Chondrocyte (in vitro differentiated cells): ENCODE data around the gene LRRC4C. TPM values are rescaled to one million over a fixed set of nuclear protein-coding genes. Genes with fewer than 3 reads are reported as not detected.

Experiments
- DNase-seq: peaks from one replicate; pipeline ENCODE4 v3.0.0; 2021; ENCODE audit warnings: mixed read lengths, low spot score
- H3K27ac Mint-ChIP-seq: one replicate; pipeline ENCODE4 v1.8.0; 2021; ENCODE audit warnings: mild to moderate bottlenecking, moderate library complexity, mixed read lengths; ENCODE audit not compliant: unreplicated experiment
- H3K27me3 Mint-ChIP-seq: 2 replicates; pipeline ENCODE4 v1.8.0; 2021; ENCODE audit warnings: low read depth, mixed read lengths
- H3K36me3 Mint-ChIP-seq: 2 replicates; pipeline ENCODE4 v1.8.0; 2021; ENCODE audit warnings: low read depth, mixed read lengths
- H3K4me1 Mint-ChIP-seq: 2 replicates; pipeline ENCODE4 v1.8.0; 2021; ENCODE audit warnings: low read depth, mild to moderate bottlenecking, mixed read lengths
- H3K4me3 Mint-ChIP-seq: one replicate; pipeline ENCODE4 v1.8.0; 2021; ENCODE audit warnings: mild to moderate bottlenecking, moderate library complexity, mixed read lengths; ENCODE audit not compliant: unreplicated experiment
- H3K9me3 Mint-ChIP-seq: 2 replicates; pipeline ENCODE4 v1.8.0; 2021; ENCODE audit warnings: low read depth, mixed read lengths
- CTCF ChIP-seq: fragments of 200-600 bp; sonication (generic); IDR thresholded peaks from 2 replicates; pipeline ENCODE4 v1.5.0; 2021; ENCODE audit warnings: antibody characterized with exemption, mild to moderate bottlenecking, moderate library complexity
- total RNA-seq: library from RNA; stranded (reverse); gene quantifications from 3 replicates; pipeline ENCODE4 v1.2.1, GENCODE V29; 2021

LRRC4C gene
- total RNA-seq, 1 donor from 2014 or later = 0.72 TPM

GRCh38 chr11:41256041-41256440, 203.4 kb downstream of the LRRC4C start:
- Mint-ChIP-seq H3K4me1 (no peaks in the 10 kb centered on the region), H3K36me3 (no peaks in the 10 kb centered on the region), H3K27ac (no peak overlapping the region), H3K4me3 (no peak overlapping the region), H3K9me3 (no peaks in the 10 kb centered on the region), H3K27me3 (no peaks in the 10 kb centered on the region)
- DNase-seq = no peak
- no peak for TF ChIP-seq CTCF

- TF ChIP-seq CTCF = no peak
Observed at GRCh38 chr11:41254966-41255365, 204.5 kb downstream of the LRRC4C start.

GRCh38 chr11:41250408-41250935, 209.0 kb downstream of the LRRC4C start:
- no peak for TF ChIP-seq CTCF
- peaks cover 2% of the 10 kb centered on the region for H3K9me3 Mint-ChIP-seq
- no peak overlapping the region for H3K27ac Mint-ChIP-seq
- no peaks in the 10 kb centered on the region for H3K4me1 Mint-ChIP-seq
- H3K4me3 Mint-ChIP-seq = no peak overlapping the region
- H3K36me3 Mint-ChIP-seq = no peaks in the 10 kb centered on the region
- H3K27me3 Mint-ChIP-seq = no peaks in the 10 kb centered on the region
- DNase-seq = no peak

More at GRCh38 chr11:41254966-41255365, 204.5 kb downstream of the LRRC4C start:
- Mint-ChIP-seq H3K27ac (no peak overlapping the region), H3K36me3 (no peaks in the 10 kb centered on the region), H3K9me3 (no peaks in the 10 kb centered on the region), H3K4me3 (no peak overlapping the region), H3K4me1 (no peaks in the 10 kb centered on the region), H3K27me3 (no peaks in the 10 kb centered on the region)
- DNase-seq = no peak

GRCh38 chr11:41247621-41248020, 211.8 kb downstream of the LRRC4C start:
- H3K4me3 Mint-ChIP-seq = no peak overlapping the region
- no peaks in the 10 kb centered on the region for H3K36me3 Mint-ChIP-seq
- H3K4me1 Mint-ChIP-seq = no peaks in the 10 kb centered on the region

GRCh38 chr11:41246399-41246745, 213.1 kb downstream of the LRRC4C start:
- no peaks in the 10 kb centered on the region for H3K36me3 Mint-ChIP-seq
- TF ChIP-seq CTCF = no peak
- H3K4me3 Mint-ChIP-seq = no peak overlapping the region
- DNase-seq = no peak
- no peaks in the 10 kb centered on the region for H3K27me3 Mint-ChIP-seq
- peaks cover 2% of the 10 kb centered on the region for H3K9me3 Mint-ChIP-seq
- H3K4me1 Mint-ChIP-seq = no peaks in the 10 kb centered on the region
- no peak overlapping the region for H3K27ac Mint-ChIP-seq

More at GRCh38 chr11:41247621-41248020, 211.8 kb downstream of the LRRC4C start:
- no peak for TF ChIP-seq CTCF
- DNase-seq = no peak
- Mint-ChIP-seq H3K27ac (no peak overlapping the region), H3K27me3 (no peaks in the 10 kb centered on the region), H3K9me3 (peaks cover 2% of the 10 kb centered on the region)
